Measurements from ENCODE around the gene SBNO2.

- no peak for TF ChIP-seq CTCF (conservative IDR thresholded peaks at IDR 0.05; ENCODE audit: low read depth, low read length)
- TF ChIP-seq EZH2 (IDR thresholded peaks at IDR 0.05; ENCODE audit: borderline replicate concordance, low read depth, low read length, poor library complexity, severe bottlenecking) = no peak
These were observed 108.4 kb downstream of the SBNO2 start for GRCh38 chr19:1065606-1066109.
